GM21423 (cell line): ENCODE data around the gene LARP4B.

Experiments used
- ATAC-seq: cut with Tn5 transposase; IDR thresholded peaks from one replicate; pipeline ENCODE4 v1.9.1; 2021; ENCODE audit warnings: mild to moderate bottlenecking, moderate library complexity; ENCODE audit not compliant: unreplicated experiment

LARP4B gene

GRCh38 chr10:839550-840205, 91.8 kb downstream of the LARP4B start:
- ATAC-seq = no peak

GRCh38 chr10:836782-837181, 94.7 kb downstream of the LARP4B start:
- no peak for ATAC-seq

GRCh38 chr10:834493-834892, 97.0 kb downstream of the LARP4B start:
- no peak for ATAC-seq

- no peak for ATAC-seq
Measured at GRCh38 chr10:829241-829640, 102.3 kb downstream of the LARP4B start.

GRCh38 chr10:828191-828590, 103.3 kb downstream of the LARP4B start:
- no peak for ATAC-seq

GRCh38 chr10:824946-825345, 106.6 kb downstream of the LARP4B start:
- ATAC-seq = no peak

GRCh38 chr10:824497-824896, 107.0 kb downstream of the LARP4B start:
- ATAC-seq = no peak

- ATAC-seq = peak; percentile 43
Measured at GRCh38 chr10:822661-823367, 108.7 kb downstream of the LARP4B start.

GRCh38 chr10:822197-822596, 109.3 kb downstream of the LARP4B start:
- no peak for ATAC-seq

GRCh38 chr10:821322-821721, 110.2 kb downstream of the LARP4B start:
- ATAC-seq = no peak

- ATAC-seq = no peak
Measured at GRCh38 chr10:819816-820215, 111.7 kb downstream of the LARP4B start.

GRCh38 chr10:819326-819725, 112.2 kb downstream of the LARP4B start:
- ATAC-seq = no peak

- no peak for ATAC-seq
Measured at GRCh38 chr10:818526-819220, 112.8 kb downstream of the LARP4B start.

GRCh38 chr10:818010-818409, 113.5 kb downstream of the LARP4B start:
- ATAC-seq = no peak

GRCh38 chr10:817371-817770, 114.1 kb downstream of the LARP4B start:
- no peak for ATAC-seq

- no peak for ATAC-seq
Measured at GRCh38 chr10:816958-817357, 114.5 kb downstream of the LARP4B start.

- ATAC-seq = no peak
Measured at GRCh38 chr10:816091-816477, 115.4 kb downstream of the LARP4B start.

- ATAC-seq = no peak
Measured at GRCh38 chr10:815338-816090, 116.0 kb downstream of the LARP4B start.

GRCh38 chr10:814536-815302, 116.8 kb downstream of the LARP4B start:
- ATAC-seq = no peak

GRCh38 chr10:813286-813685, 118.2 kb downstream of the LARP4B start:
- no peak for ATAC-seq

GRCh38 chr10:812787-813186, 118.7 kb downstream of the LARP4B start:
- ATAC-seq = no peak
